Fibroblast of lung (primary cell): ENCODE data around the gene AKAP13. TPM values are rescaled to one million over a fixed set of nuclear protein-coding genes. Genes with fewer than 3 reads are reported as not detected.
A peak's percentile ranks its signal among the peaks of the same experiment; 100 is the strongest.

Source experiments
- DNase-seq, 2 donors: peaks; one replicate each; pipeline versions ENCODE4 v3.0.0 to v3.0.0-alpha.2; 2010; ENCODE audit warnings: low read depth in 2 of 2
- H2AFZ ChIP-seq: 2 replicates; pipeline ENCODE4 v1.5.1; 2012; ENCODE audit warnings: low read length, control low read depth, inconsistent platforms
- H3K27ac ChIP-seq: 2 replicates; pipeline ENCODE4 v1.5.1; 2011; ENCODE audit warnings: low read length, control low read depth; ENCODE audit not compliant: insufficient read depth
- H3K27me3 ChIP-seq: 2 replicates; pipeline ENCODE4 v1.5.1; 2011; ENCODE audit warnings: mild to moderate bottlenecking, low read length; ENCODE audit not compliant: control insufficient read depth, insufficient read depth
- H3K36me3 ChIP-seq: 2 replicates; pipeline ENCODE4 v1.5.1; 2011; ENCODE audit warnings: low read length; ENCODE audit not compliant: control insufficient read depth, insufficient read depth
- H3K4me1 ChIP-seq: 2 replicates; pipeline ENCODE4 v1.5.1; 2011; ENCODE audit warnings: low read length; ENCODE audit not compliant: control insufficient read depth, insufficient read depth; ENCODE audit errors: extremely low read depth
- H3K4me2 ChIP-seq: 2 replicates; pipeline ENCODE4 v1.5.1; 2011; ENCODE audit warnings: low read length, control low read depth; ENCODE audit not compliant: insufficient read depth; ENCODE audit errors: extremely low read depth
- H3K4me3 ChIP-seq, 4 experiments: fragments of 200-600 bp in 1 of 4; sonication (generic) in 1 of 4; replicated peaks in 1 of 4; 2 replicates each; pipeline ENCODE4 v1.5.1; 2011 to 2016; ENCODE audit warnings: low read length in 4 of 4, low read depth in 3 of 4, mild to moderate bottlenecking in 3 of 4, control low read depth in 2 of 4, inconsistent platforms in 1 of 4, mixed read lengths in 1 of 4; ENCODE audit not compliant: insufficient read depth in 1 of 4; ENCODE audit errors: control extremely low read depth in 1 of 4
- H3K79me2 ChIP-seq: 2 replicates; pipeline ENCODE4 v1.5.1; 2012; ENCODE audit warnings: mild to moderate bottlenecking, low read length, inconsistent platforms; ENCODE audit not compliant: control insufficient read depth, insufficient read depth
- H3K9ac ChIP-seq: 2 replicates; pipeline ENCODE4 v1.5.1; 2011; ENCODE audit warnings: mild to moderate bottlenecking, low read length, control low read depth; ENCODE audit not compliant: insufficient read depth
- H3K9me3 ChIP-seq: 2 replicates; pipeline ENCODE4 v1.5.1; 2012; ENCODE audit warnings: low read depth, low read length; ENCODE audit not compliant: control insufficient read depth, insufficient read depth
- H4K20me1 ChIP-seq: 2 replicates; pipeline ENCODE4 v1.5.1; 2011; ENCODE audit warnings: low read length; ENCODE audit not compliant: control insufficient read depth, insufficient read depth; ENCODE audit errors: extremely low read depth
- CTCF ChIP-seq, 2 donors: IDR thresholded peaks in 1 of 2; conservative IDR thresholded peaks in 1 of 2; 1 replicate in 1 of 2; 2 replicates in 1 of 2; pipeline ENCODE4 v1.5.1; 2011 to 2012; ENCODE audit warnings: low read length in 2 of 2, control low read depth in 1 of 2, inconsistent platforms in 1 of 2, low read depth in 1 of 2, mild to moderate bottlenecking in 1 of 2
- EZH2 ChIP-seq: IDR thresholded peaks from 2 replicates; pipeline ENCODE4 v1.5.1; 2012; ENCODE audit warnings: low read length, control low read depth, mild to moderate bottlenecking; ENCODE audit errors: missing control alignments
- polyA minus RNA-seq: library from RNA; depleted of rRNA, polyadenylated mRNA; stranded (reverse); fragments of >200 nt; gene quantifications from 2 replicates; pipeline ENCODE4 v1.2.3, GENCODE V29; 2011; ENCODE audit warnings: low replicate concordance
- polyA plus RNA-seq, 2 donors: library from polyadenylated mRNA; depleted of rRNA in 1 of 2; stranded (reverse) in 1 of 2; unstranded in 1 of 2; fragments of >200 nt; gene quantifications; 2 replicates each; pipeline ENCODE4 v1.2.1, GENCODE V29; 2011 to 2012; ENCODE audit warnings: missing spikeins in 1 of 2
- total RNA-seq: library from RNA; depleted of rRNA; stranded (reverse); fragments of >200 nt; gene quantifications from 2 replicates; pipeline ENCODE4 v1.2.1, GENCODE V29; 2014

AKAP13 gene
- total RNA-seq (41.1 and 68.4 TPM in 2 replicates), polyA plus RNA-seq (8.3 and 9.2 TPM in 2 replicates), polyA minus RNA-seq (59.6 and 86.0 TPM in 2 replicates)
- 18.1 and 19.5 TPM in 2 replicates for polyA plus RNA-seq (2012)

- peak within 1 kb of the TSS; percentile 84 for H3K4me2 ChIP-seq
These were observed at the start of gene AKAP13 for GRCh38 chr15:85380217-85380811. AKAP13 (plus strand) TSS chr15:85380603; CDS start chr15:85485721, 105,118 bp downstream.

GRCh38 chr15:85330901-85331588 lies 49.4 kb upstream of the AKAP13 start:
- H3K4me1 ChIP-seq = peaks cover 16% of the 10 kb centered on the region
- H3K27ac ChIP-seq = peak overlapping the region; percentile 75
- H3K9ac ChIP-seq = no peak overlapping the region
- H2AFZ ChIP-seq = peak overlapping the region; percentile 73
- TF ChIP-seq EZH2 (no peak), CTCF (conservative IDR thresholded peaks at IDR 0.05 in 1 of 2, IDR thresholded peaks at IDR 0.05 in 1 of 2; ENCODE audit: low read depth in 1 of 2, low read length in 2 of 2) (peak; percentile 95 to 96)
- no peaks in the 10 kb centered on the region for H3K9me3 ChIP-seq
- H3K4me2 ChIP-seq = peak overlapping the region; percentile 2
- no peaks in the 10 kb centered on the region for H3K27me3 ChIP-seq
- no peaks in the 10 kb centered on the region for H3K79me2 ChIP-seq
- H4K20me1 ChIP-seq = no peaks in the 10 kb centered on the region
- H3K36me3 ChIP-seq = no peaks in the 10 kb centered on the region
- peak overlapping the region in 1 of 4 experiments; percentile 8 for H3K4me3 ChIP-seq
- peak; percentile 90 to 95 for DNase-seq

More at GRCh38 chr15:85380217-85380811, at the start of gene AKAP13:
- H3K4me1 ChIP-seq = no peaks in the 10 kb centered on the region
- no peaks in the 10 kb centered on the region for H3K36me3 ChIP-seq
- peaks cover 39% of the 10 kb centered on the region for H3K79me2 ChIP-seq
- H2AFZ ChIP-seq = peak within 1 kb of the TSS; percentile 93
- TF ChIP-seq CTCF (conservative IDR thresholded peaks at IDR 0.05 in 1 of 2, IDR thresholded peaks at IDR 0.05 in 1 of 2; ENCODE audit: low read depth in 1 of 2, low read length in 2 of 2) (no peak), EZH2 (no peak)
- no peaks in the 10 kb centered on the region for H3K9me3 ChIP-seq
- peak within 1 kb of the TSS; percentile 69 to 81 (median 76) for H3K4me3 ChIP-seq
- peak within 1 kb of the TSS; percentile 72 for H3K27ac ChIP-seq
- peak within 1 kb of the TSS; percentile 77 for H3K9ac ChIP-seq
- DNase-seq = peak; percentile 99 to 100
- no peaks in the 10 kb centered on the region for H3K27me3 ChIP-seq
- H4K20me1 ChIP-seq = no peaks in the 10 kb centered on the region

- no peak for DNase-seq
- peak overlapping the region; percentile 2 for H3K4me2 ChIP-seq
- no peaks in the 10 kb centered on the region for H3K79me2 ChIP-seq
- no peak for TF ChIP-seq CTCF (conservative IDR thresholded peaks at IDR 0.05 in 1 of 2, IDR thresholded peaks at IDR 0.05 in 1 of 2; ENCODE audit: low read depth in 1 of 2, low read length in 2 of 2)
- TF ChIP-seq EZH2 = no peak
- no peaks in the 10 kb centered on the region for H3K9me3 ChIP-seq
- H3K4me3 ChIP-seq = no peak overlapping the region
- H4K20me1 ChIP-seq = no peaks in the 10 kb centered on the region
- H3K4me1 ChIP-seq = peaks cover 16% of the 10 kb centered on the region
- H3K27ac ChIP-seq = peak overlapping the region; percentile 75
- no peaks in the 10 kb centered on the region for H3K36me3 ChIP-seq
- H2AFZ ChIP-seq = peak overlapping the region; percentile 73
- no peak overlapping the region for H3K9ac ChIP-seq
- no peaks in the 10 kb centered on the region for H3K27me3 ChIP-seq
These were observed 48.6 kb upstream of the AKAP13 start for GRCh38 chr15:85331655-85332285.
